Fibroblast of villous mesenchyme (primary cell): ENCODE data around the gene RPTOR. TPM values are rescaled to one million over a fixed set of nuclear protein-coding genes. Genes with fewer than 3 reads are reported as not detected.

Experiments
- DNase-seq: peaks from one replicate; pipeline ENCODE4 v3.0.0-alpha.2; 2010; ENCODE audit warnings: low read depth
- H3K4me3 ChIP-seq: 2 replicates; pipeline ENCODE4 v1.5.1; 2011; ENCODE audit warnings: low read depth, mild to moderate bottlenecking, low read length
- CTCF ChIP-seq: IDR thresholded peaks from 2 replicates; pipeline ENCODE4 v1.5.1; 2012; ENCODE audit warnings: low read depth, mild to moderate bottlenecking, low read length; ENCODE audit not compliant: insufficient read depth
- total RNA-seq: library from RNA; depleted of rRNA; stranded (reverse); fragments of >200 nt; gene quantifications from 2 replicates; pipeline ENCODE4 v1.2.3, GENCODE V29; 2012

RPTOR gene
- total RNA-seq, 1 donor: 35.8 TPM

- no peak for TF ChIP-seq CTCF
- no peak overlapping the region for H3K4me3 ChIP-seq
- peak; percentile 64 for DNase-seq
Measured at GRCh38 chr17:80765241-80765961, 220.8 kb downstream of the RPTOR start.

- no peak for DNase-seq
- no peak overlapping the region for H3K4me3 ChIP-seq
- TF ChIP-seq CTCF: no peak
Measured at GRCh38 chr17:80766290-80766855, 221.7 kb downstream of the RPTOR start.

- H3K4me3 ChIP-seq: no peak overlapping the region
- DNase-seq: no peak
- TF ChIP-seq CTCF: no peak
Measured at GRCh38 chr17:80768389-80768788, 223.8 kb downstream of the RPTOR start.

- no peak for DNase-seq
- no peak for TF ChIP-seq CTCF
- H3K4me3 ChIP-seq: no peak overlapping the region
Measured at GRCh38 chr17:80768936-80769335, 224.3 kb downstream of the RPTOR start.

GRCh38 chr17:80769516-80769915 is 224.9 kb downstream of the RPTOR start:
- TF ChIP-seq CTCF: no peak
- no peak overlapping the region for H3K4me3 ChIP-seq
- no peak for DNase-seq

GRCh38 chr17:80769936-80770625 is 225.4 kb downstream of the RPTOR start:
- DNase-seq: no peak
- TF ChIP-seq CTCF: no peak
- no peak overlapping the region for H3K4me3 ChIP-seq
